T-helper 1 cell treated with Interleukin-12 subunit alpha and Interleukin-12 subunit beta and Interleukin-4 antibody, amounts not matched to agents 30 ng/mL and 1 ng/mL, for 36 hours (primary cell): ENCODE results near the gene TBC1D30. TPM values are rescaled to one million over a fixed set of nuclear protein-coding genes. Genes with fewer than 3 reads are reported as not detected.

Source experiments
- intact Hi-C: fragments of 100-400 bp; cut with micrococcal nuclease; formaldehyde crosslinking; loops from one replicate; pipeline ENCODE4 v1.15.1; 2024
- total RNA-seq: library from RNA; stranded (reverse); gene quantifications from 2 replicates; pipeline ENCODE4 v1.2.3, GENCODE V29; 2022

Gene TBC1D30
- total RNA-seq, 1 donor from 2014 or later: 0.02 TPM

DNA sequence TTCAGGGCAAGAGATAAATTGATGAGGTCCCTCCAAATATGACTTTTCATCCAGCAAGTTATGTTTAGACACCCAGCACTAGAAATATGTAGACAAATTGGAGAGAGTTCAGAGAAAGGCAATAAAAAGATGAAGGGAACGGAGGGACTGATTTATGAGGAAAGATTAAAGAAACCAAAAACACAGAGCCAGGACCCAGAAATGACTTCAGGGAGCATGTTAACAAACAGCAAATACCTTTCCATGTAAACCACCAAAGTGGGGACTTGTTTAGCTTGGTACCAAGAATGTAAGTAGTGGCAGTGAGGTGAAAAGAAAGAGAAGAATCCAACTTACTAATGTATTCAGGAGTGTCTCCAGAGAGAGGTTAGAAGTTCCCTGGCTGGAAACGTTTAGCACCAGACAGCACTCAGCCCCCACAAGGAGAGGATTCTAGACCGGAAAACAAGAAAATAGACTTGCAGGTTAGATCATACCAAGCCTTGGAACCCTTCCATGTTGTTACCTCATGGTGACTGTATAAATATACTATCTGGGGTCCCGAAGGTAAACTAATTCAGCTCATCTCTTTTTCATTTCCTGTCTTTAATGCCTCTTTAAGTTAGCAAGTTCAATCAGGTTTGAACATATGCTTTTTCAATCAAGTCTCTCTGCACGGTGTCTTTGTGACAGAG, 79.2 kb downstream of the TBC1D30 start:
- intact Hi-C loops: no loop called here

DNA sequence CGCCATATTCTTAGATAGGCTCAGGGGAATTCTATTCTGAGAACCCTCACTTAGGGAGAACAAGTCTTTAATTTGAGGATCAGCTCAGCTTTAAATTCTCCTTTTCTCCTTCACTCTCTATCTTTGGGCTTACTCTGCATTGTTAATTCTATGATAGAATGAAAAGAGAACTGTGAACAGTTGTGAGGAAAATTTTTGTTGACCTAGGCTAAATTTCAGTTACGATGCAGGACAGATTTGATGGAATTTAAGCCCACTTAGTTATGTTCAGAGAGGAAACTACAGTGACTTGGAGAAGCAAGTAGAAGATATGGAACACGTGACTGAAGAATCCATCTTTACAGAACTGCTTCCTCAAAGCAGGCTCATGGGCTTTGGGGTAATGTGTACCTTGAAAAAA, 82.7 kb downstream of the TBC1D30 start:
- intact Hi-C loops: no loop called here

DNA sequence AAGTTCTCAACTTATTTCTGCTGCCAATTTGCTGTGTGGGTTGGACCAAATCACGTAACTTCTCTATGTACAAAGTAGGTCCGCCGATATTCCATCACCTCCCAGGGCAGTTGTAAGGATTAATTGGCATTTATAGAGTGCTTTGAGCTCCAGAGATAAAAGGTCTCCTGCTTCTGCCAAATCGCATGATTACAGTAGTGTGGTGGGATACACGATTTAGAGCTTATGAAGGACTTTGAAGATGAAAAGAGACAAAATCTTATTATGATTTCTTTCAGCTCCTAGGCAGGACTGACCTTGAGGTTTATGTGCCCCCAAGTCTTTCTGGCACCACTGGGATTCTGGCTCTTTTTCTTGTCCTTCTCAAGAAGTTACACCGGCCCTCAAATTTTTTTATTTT, 84.7 kb downstream of the TBC1D30 start:
- intact Hi-C loops: no loop called here

DNA sequence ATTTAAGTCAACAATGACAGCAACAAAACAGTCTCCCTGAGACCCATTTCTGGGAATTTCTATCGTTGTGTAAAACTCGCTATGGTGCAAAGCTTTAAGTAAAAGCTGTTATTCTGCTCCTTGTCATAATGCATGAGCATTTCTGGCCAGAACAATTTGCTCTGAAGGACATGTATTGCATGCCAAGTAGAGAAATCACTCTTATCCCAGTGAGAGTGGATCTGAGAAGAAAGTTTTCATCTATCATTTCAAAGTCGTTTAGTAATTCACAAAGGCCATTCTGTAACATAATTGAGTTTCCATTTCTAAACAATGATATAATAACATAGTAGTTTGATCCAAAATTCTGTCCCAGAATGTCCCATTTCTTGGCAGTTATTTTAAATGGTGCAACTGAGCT, 86.6 kb downstream of the TBC1D30 start:
- intact Hi-C loops: no loop called here

DNA sequence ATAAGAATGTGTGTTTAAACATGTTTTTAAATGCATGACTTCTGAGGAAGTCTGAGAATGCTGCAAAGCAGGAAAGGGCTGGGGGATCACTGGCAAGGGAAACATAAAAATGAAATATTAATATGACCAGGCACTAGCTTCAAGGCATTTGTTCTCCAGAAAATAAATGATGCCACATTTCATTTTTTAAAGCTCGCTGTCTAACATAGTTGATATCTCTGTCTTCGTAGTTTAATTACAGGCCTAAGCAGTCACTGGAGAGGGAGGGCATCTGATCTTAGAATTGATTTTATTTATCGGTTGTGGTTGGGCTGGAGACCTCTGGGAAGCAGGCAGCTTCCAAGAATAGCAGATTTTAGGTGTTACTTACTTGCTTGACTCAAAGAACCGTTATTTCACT, 87.5 kb downstream of the TBC1D30 start:
- intact Hi-C loops: no loop called here

DNA sequence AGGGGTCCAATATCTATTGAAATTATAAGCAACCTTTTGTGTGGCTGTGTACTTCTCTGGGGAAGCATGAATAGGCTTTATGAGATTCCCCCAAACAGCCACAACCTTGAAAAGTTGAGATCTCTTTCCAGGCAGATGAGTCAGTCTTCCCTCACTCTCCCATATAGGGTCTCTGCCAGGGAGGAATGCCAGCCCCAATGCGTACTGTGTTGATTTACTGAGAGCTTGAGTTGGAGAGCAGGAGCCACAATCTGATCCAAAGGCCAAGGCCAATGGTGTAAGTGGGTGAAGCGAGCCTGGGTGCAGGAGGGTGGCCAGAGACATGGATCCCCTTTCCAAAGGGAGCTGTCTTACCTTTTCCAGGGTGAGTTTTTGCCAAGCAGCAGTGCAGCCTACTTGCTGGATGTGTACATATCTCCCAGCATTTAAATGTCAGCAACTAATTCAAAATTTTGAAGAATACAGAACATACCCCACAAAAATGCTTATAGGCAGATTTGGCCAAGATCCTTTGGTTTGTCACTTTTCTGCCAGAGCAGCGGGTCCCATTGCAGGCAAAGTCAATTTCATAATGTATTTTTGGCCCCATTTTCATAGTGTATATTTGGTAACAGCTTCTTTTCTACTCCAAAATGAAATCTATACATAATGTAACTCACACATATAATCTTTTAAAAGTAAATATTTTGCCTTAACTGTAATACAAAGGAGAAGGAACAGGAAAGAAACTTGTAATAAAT, 88.2 kb downstream of the TBC1D30 start:
- intact Hi-C loops: no loop called here

DNA sequence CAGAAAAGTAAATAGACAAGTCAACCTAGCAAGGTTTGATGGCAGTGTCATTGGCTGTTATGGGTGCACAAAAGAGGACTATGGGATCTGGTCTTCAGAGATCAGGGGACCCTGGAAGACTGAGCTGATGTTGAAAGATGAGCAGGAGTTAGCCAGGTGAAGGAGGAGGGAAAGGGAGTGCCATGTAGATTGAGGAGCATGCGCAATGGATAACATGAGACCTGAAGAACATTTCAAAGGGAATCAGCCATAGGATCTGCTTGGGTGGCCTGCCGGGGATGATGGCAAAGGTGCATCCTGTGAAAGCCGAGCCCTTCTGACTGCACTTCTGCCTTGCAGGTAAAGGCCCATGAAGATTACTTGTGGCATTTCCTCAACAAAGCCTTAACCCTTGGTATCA, 90.8 kb downstream of the TBC1D30 start:
- intact Hi-C loops: no loop called here

DNA sequence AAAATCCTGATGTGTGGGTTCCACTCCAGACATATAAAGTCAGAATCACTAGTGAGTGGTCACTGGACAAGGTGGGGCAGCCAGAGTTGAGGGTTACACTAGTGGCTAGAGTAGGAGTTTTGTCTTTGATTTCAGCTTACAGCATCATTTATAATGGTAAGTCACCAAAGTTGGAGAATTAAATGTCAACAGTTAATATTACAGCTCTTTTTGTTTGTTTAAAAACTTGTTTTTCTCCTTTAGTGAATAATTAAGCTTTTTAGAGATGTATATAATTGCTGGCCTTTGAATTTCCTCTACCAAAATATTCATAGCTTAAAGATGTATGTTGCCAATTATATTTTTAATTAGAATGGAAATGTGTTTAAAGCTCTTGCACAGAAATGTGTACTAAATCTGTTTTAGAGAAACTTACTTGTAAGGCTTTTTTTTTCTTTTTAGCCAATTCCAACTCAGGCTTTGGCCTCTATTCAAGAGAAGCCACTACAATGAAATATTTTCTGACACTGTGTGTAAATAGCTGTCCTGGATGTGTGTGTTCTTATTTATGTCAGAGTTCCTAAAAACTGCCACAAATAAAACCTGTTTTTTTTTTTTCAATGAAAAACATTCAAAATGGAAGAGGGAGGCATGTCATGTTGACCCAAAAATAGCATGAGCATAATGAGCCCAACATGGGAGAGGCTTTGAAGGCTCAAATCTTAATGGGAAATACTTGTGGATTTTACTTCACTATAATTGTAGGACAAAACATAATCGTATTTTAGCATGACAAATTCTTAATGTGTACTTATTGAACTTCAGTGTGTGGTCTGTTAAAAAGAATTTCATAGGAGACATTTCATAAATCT, 92.2 kb downstream of the TBC1D30 start:
- intact Hi-C loops: no loop called here

DNA sequence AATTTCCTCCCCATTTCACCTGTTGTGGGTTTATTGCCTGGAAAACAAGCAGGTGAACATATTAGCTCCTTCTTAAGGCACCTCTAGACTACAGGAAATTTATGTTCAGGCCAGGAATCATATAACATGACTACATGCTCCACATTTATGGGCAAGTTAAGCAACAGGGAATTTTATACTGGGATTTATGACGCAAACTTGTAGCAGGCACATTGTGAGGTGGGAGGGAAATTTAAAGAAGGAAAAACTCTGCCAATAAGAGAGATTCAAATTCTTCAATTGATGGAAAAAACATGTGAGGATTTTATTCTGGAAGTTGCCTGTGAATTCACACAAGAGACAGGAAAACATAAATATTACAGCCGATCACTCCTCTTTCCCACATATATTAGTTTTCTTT, 93.9 kb downstream of the TBC1D30 start:
- intact Hi-C loops: no loop called here

DNA sequence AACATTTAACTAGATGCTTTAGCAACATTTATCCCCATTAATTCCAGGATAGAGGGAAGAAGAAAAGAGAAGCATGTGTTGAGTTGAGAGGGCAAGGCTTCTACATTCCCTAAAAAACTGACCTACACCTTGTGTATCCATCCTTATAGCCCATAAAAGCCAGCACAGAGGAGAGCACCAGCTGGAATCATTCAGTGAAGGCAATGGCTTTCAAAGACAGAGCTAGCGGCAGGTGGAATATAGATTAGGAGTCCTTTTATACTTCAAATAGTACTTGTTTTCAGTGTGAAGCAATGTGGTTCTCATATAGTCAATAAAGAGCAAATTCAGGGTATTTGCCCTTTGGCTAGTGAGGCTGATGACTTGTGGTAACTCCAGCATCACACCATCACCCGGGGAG, 94.4 kb downstream of the TBC1D30 start:
- intact Hi-C loops: no loop called here

DNA sequence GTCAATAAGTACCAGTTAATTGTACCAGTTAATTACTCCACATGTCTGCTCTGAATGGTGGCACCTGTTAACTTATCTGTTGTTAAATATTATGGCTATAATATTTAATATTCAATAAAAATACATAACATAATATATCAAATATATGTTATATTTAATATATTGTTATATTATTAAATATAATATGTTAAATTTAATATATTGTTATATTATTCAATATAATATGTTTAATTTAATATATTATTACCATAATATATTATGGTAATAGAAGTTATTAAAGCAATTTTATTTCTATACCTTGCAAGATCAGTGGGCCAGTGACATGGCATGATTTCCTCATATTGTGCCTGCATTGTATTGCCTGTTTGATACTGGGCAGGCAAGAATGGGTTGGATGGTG, 98.4 kb downstream of the TBC1D30 start:
- intact Hi-C loops: no loop called here

DNA sequence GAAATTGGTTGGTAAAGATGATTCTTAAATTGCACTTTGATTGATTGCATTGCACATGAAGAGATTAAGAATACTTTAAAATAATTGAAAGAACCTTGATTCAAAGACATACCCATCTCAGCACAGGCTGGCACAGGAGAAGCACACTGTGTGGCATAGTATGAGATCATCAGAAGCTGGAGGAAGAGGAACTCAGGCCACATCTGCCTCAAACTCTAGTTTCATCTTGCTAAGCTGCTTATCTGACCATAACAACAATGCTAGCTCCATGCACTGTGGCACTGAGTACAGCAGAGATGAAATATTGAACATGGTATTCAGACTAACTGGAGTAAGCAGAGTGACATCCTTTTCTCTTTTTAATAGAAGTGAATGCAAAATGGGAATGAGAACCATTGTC, 99.1 kb downstream of the TBC1D30 start:
- intact Hi-C loops: no loop called here

Other genes starting within 250 kb of the TBC1D30 start
- 72.8 and 74.4 TPM in 2 replicates for gene RASSF3, start 214.2 kb upstream of the TBC1D30 start, total RNA-seq
- 31.1 and 33.4 TPM in 2 replicates for gene GNS, start 65.2 kb upstream of the TBC1D30 start, total RNA-seq